Neural progenitor cell (in vitro differentiated cells): ENCODE data around the gene MSI2.

Experiments used
- EZH2 ChIP-seq: fragments of 200-600 bp; sonication (generic); IDR thresholded peaks from 2 replicates; pipeline ENCODE4 v1.6.1; 2017; ENCODE audit warnings: antibody characterized with exemption, mild to moderate bottlenecking, moderate library complexity
- TF ChIP-seq, protein P1 (sequence below): fragments of 200-600 bp; sonication (generic); IDR thresholded peaks from 2 replicates; pipeline ENCODE4 v1.5.1; 2017; ENCODE audit warnings: antibody characterized with exemption, mild to moderate bottlenecking

DNA sequence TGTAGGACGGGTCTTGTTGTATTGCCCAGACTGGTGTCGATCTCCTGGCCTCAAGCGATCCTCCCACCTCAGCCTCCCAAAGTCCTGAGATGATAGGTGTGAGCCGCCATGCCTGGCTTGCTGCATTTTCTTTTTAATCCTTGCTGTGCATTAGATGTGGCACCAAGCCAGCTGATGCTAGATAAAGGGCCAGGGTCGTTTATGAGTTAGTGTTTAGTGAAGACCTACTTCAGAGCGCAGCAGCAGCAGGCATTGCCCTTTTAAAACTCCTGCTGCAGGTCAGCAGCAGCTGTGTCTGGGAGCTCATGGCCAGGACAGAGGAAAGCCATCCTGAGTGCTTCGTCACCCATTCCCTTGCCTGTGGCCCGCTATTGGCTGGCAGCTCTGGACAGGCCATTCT is 251.5 kb downstream of the MSI2 start:
- TF ChIP-seq, protein P1, sequence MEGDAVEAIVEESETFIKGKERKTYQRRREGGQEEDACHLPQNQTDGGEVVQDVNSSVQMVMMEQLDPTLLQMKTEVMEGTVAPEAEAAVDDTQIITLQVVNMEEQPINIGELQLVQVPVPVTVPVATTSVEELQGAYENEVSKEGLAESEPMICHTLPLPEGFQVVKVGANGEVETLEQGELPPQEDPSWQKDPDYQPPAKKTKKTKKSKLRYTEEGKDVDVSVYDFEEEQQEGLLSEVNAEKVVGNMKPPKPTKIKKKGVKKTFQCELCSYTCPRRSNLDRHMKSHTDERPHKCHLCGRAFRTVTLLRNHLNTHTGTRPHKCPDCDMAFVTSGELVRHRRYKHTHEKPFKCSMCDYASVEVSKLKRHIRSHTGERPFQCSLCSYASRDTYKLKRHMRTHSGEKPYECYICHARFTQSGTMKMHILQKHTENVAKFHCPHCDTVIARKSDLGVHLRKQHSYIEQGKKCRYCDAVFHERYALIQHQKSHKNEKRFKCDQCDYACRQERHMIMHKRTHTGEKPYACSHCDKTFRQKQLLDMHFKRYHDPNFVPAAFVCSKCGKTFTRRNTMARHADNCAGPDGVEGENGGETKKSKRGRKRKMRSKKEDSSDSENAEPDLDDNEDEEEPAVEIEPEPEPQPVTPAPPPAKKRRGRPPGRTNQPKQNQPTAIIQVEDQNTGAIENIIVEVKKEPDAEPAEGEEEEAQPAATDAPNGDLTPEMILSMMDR, result no peak
- no peak for TF ChIP-seq EZH2
